ENCODE data around the gene RFXAP.

- no peak for TF ChIP-seq CTCF (IDR thresholded peaks at IDR 0.05)
- no peak for TF ChIP-seq POLR2A (IDR thresholded peaks at IDR 0.05)
- TF ChIP-seq EP300 (IDR thresholded peaks at IDR 0.05): no peak
- TF ChIP-seq POLR2AphosphoS5 (IDR thresholded peaks at IDR 0.05): no peak
Measured at GRCh38 chr13:36875961-36876360, 56.9 kb downstream of the RFXAP start.
